ENCODE measurements around the gene ZNF214.
A peak's percentile ranks its signal among the peaks of the same experiment; 100 is the strongest.

Gene ZNF214

DNA sequence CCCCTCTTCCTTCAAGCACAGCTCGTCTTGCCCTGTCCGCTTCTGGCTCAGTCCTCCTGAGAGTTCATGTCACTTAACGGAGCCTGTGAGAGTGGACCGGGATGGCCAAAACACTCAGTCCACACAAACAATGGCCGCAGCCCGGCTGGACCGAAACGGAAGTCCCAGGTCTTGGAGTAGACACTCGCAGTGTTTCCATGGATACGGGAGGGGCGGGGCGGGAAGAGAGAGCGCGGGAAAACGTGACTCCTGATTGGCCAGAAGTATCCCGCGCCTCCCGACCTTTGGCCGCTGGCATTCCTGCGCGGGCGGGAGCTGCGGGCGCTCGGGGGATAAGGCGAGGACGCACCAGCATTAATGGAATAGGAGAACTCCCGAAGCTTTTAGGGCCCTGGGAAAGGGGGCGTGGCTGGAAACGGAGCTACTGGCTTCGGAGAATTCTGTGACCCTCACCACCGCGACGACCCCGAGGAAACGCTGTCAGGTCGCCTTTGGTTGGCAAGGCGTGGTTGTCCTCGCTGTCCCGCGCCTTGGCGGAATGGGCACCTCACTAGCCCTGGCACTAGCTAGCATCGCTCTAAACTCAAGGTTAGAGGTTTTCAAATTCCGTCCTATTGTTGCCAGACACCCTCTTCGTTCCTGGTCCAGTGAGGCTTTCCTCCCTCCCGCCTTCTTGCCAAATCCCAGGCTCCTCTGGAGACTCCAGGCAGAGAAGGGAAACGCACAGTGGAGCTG is at the start of gene ZNF214, which contains the start of gene NLRP14:
TSS of gene ZNF214 (minus strand) at position 164 of the 735 bp plus-strand sequence. CDS start 17,511 bp downstream, outside the sequence.
TSS of gene NLRP14 (plus strand) at position 297 of the 735 bp plus-strand sequence. CDS start 18,108 bp downstream, outside the sequence.
- TF ChIP-seq, protein P1, sequence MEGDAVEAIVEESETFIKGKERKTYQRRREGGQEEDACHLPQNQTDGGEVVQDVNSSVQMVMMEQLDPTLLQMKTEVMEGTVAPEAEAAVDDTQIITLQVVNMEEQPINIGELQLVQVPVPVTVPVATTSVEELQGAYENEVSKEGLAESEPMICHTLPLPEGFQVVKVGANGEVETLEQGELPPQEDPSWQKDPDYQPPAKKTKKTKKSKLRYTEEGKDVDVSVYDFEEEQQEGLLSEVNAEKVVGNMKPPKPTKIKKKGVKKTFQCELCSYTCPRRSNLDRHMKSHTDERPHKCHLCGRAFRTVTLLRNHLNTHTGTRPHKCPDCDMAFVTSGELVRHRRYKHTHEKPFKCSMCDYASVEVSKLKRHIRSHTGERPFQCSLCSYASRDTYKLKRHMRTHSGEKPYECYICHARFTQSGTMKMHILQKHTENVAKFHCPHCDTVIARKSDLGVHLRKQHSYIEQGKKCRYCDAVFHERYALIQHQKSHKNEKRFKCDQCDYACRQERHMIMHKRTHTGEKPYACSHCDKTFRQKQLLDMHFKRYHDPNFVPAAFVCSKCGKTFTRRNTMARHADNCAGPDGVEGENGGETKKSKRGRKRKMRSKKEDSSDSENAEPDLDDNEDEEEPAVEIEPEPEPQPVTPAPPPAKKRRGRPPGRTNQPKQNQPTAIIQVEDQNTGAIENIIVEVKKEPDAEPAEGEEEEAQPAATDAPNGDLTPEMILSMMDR (IDR thresholded peaks at IDR 0.05; ENCODE audit: low read depth, low read length, missing control alignments): no peak
- in situ Hi-C loops (cut with HindIII; ENCODE audit: low sequenced_read_pairs): no loop called here
- H3K4me3 ChIP-seq (ENCODE audit: low read depth, low read length): peak within 1 kb of the TSS; percentile 74
- DNase-seq (ENCODE audit: low read depth): peak; percentile 76

DNA sequence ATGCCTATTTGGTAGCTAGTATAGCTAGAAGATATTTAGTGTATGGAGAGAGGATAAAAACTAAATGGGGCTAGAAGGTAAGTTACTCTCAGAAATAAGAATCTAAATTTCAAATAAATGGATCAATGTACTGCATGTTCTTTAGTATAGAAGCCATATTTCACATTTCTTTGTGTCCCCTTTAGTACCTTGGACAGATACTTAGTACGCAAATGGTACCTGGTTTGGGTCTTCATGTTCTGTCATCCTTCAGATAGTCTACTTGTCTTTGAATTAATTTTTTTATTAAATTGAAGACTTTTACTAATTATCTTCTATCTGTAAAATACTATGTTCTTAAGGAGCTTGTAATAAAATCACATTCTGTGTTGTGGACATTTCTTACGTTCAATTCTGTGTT is 42.4 kb upstream of the ZNF214 start:
- no peak for DNase-seq (ENCODE audit: low read depth)
- in situ Hi-C loops (cut with HindIII; ENCODE audit: low sequenced_read_pairs): no loop called here
- no peak overlapping the region for H3K4me3 ChIP-seq (ENCODE audit: low read depth, low read length)
- TF ChIP-seq, protein P1 (IDR thresholded peaks at IDR 0.05; ENCODE audit: low read depth, low read length, missing control alignments): no peak

DNA sequence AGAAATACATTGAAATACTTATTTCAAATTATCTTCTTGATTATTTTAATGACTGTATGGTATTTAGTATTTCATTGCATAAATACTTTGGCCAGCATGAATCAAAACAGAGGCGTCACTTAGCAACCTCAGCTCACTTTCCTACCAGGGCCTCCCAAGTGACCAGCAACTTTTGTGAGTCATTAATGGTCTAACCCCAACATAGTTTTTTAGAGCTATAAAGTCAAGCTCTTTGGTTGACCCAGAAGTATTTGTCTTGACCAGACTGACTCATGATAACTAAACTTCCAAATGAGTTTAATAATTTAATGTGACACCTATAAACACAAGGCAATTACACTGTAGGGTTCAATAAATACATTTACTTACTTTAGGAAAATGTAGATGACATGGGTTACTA is 40.7 kb upstream of the ZNF214 start:
- H3K4me3 ChIP-seq (ENCODE audit: low read depth, low read length): no peak overlapping the region
- in situ Hi-C loops (cut with HindIII; ENCODE audit: low sequenced_read_pairs): no loop called here
- peak; percentile 20 for DNase-seq (ENCODE audit: low read depth)
- TF ChIP-seq, protein P1 (IDR thresholded peaks at IDR 0.05; ENCODE audit: low read depth, low read length, missing control alignments): no peak

DNA sequence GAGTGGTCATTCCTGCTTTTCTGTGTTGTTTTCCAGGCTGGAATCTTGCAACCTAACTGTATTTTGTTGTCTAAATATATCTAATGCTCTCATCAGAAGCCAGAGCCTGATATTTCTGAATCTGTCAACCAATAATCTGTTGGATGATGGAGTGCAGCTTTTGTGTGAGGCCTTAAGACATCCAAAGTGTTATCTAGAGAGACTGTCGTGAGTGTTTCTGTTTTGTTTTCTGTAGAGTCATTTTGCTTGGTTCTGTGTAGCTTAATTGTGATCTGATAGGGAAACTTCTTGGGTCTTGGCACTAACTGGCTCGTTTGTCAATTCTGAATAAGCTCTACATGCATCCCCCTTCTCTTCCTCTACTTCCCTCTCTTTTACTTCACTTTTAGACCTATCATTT is 37.5 kb upstream of the ZNF214 start:
- no peak overlapping the region for H3K4me3 ChIP-seq (ENCODE audit: low read depth, low read length)
- TF ChIP-seq, protein P1 (IDR thresholded peaks at IDR 0.05; ENCODE audit: low read depth, low read length, missing control alignments): no peak
- in situ Hi-C loops (cut with HindIII; ENCODE audit: low sequenced_read_pairs): no loop called here
- DNase-seq (ENCODE audit: low read depth): no peak

DNA sequence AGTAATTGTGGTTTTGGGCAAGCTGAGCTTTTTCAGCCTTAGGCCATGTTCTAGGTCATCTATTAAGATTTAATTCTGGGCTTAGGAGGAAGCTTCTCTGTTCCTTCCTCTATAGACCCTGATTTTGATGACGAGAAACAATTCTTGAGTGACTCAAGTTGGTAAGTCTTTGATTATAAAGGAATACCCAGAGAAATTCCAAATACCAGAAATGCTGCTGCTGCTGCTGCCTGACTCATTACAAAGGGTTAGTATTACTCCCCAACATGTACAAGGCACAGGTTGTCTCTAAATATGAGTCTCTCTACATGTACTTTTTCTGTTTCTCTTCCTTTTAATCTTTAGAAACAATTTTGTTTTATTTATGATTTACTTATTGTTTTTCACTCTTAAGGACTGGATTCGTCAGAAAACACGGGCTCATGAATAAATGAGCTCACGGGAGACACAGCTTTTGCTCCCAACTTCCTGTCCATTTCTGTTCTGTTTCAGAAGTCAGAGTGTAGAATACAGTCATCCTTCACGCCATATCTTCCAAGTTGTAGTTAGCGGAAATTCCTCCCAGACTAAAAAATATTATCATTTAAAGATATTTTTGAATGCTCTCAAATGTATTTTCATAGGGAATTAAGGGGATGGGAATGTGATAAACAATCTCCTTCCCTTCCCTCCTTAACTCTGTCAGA is 36.8 kb upstream of the ZNF214 start:
- TF ChIP-seq, protein P1 (IDR thresholded peaks at IDR 0.05; ENCODE audit: low read depth, low read length, missing control alignments): no peak
- no peak overlapping the region for H3K4me3 ChIP-seq (ENCODE audit: low read depth, low read length)
- DNase-seq (ENCODE audit: low read depth): no peak
- in situ Hi-C loops (cut with HindIII; ENCODE audit: low sequenced_read_pairs): no loop called here

DNA sequence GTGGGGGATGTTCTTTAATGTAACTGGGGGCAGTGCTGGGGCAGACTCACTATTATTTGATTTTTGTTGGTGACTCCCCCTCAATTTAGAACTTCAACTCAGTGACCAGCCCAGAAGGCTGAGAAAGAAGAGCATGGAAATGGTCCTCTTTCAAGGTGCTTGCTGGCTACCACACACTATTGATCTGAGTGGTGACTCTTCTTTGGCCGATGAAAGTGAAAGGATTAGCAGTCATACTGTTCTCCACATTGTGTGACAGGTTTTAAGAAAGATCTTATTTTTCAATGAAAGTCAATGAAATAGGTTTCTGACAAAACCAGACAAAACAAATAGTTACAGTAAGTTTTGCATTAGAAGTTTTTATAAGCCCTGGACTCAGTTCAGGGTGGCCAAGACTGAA is 30.0 kb upstream of the ZNF214 start:
- TF ChIP-seq, protein P1 (IDR thresholded peaks at IDR 0.05; ENCODE audit: low read depth, low read length, missing control alignments): no peak
- H3K4me3 ChIP-seq (ENCODE audit: low read depth, low read length): no peak overlapping the region
- in situ Hi-C loops (cut with HindIII; ENCODE audit: low sequenced_read_pairs): no loop called here
- DNase-seq (ENCODE audit: low read depth): no peak
